Measurements from ENCODE around the gene PRMT3.

The PRMT3 gene

DNA sequence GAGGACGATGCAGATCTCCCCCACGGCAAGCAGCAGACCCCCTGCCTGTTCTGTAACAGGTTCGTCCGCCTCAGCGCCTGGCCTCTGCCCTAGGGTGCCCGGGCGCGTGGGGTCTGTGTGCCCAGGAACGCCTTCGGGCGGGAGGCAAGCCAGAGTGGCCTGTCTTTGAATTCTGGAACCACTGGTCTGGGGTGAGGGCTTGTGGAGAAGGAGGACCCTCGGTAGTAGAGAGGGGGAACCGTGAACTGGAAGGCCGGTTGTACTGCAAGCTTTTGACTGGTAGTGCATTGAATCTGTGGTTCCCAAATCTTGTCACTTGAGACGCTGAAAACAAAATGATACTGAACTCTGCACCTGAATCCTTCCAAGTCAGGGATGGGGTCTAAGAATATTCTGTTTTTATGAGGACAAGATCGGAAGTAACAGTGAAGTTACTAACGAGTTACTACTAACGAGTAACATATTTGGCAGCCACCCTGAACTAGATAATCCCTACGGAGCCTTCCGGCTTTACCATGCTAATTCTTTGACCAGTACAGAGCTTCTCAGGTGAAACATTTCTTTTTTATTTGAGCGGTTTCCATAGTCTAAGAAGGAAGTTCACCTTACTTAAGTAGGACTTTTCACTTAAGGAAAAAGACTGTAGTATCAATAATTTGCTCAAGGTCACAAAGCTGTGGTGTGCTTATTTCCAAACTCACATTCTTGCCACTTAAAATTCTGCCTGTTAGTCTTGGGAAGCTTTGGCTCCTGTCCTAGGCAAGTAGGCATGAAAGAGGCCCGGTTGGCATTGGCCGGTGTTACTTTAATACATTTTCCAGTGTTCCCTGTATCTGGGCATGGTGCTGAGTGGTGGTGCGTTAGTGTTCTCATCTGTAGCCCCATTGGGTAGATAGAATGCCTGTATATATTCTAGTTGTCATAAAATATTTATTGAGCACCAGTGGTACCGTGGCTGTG lies 860 bp downstream of the PRMT3 start:
- DNase-seq = no peak
- no peak for TF ChIP-seq CTCF (IDR thresholded peaks at IDR 0.05; ENCODE audit: low read depth, low read length)
- Histone ChIP-seq H3K9me3 (no peaks in the 10 kb centered on the region), H3K4me1 (no peaks in the 10 kb centered on the region), H3K27me3 (no peaks in the 10 kb centered on the region), H3K36me3 (no peaks in the 10 kb centered on the region), H3K4me3 (ENCODE audit: low read depth, low read length) (peak overlapping the region; percentile 76)

GRCh38 chr11:20397281-20397680 lies 9.8 kb downstream of the PRMT3 start:
- DNase-seq = peak; percentile 10
- H3K27me3 ChIP-seq = no peaks in the 10 kb centered on the region
- TF ChIP-seq CTCF (IDR thresholded peaks at IDR 0.05; ENCODE audit: low read depth, low read length) = peak; percentile 61
- no peaks in the 10 kb centered on the region for H3K4me1 ChIP-seq
- H3K4me3 ChIP-seq (ENCODE audit: low read depth, low read length) = no peak overlapping the region
- H3K36me3 ChIP-seq = peaks cover 10% of the 10 kb centered on the region
- no peaks in the 10 kb centered on the region for H3K9me3 ChIP-seq

DNA sequence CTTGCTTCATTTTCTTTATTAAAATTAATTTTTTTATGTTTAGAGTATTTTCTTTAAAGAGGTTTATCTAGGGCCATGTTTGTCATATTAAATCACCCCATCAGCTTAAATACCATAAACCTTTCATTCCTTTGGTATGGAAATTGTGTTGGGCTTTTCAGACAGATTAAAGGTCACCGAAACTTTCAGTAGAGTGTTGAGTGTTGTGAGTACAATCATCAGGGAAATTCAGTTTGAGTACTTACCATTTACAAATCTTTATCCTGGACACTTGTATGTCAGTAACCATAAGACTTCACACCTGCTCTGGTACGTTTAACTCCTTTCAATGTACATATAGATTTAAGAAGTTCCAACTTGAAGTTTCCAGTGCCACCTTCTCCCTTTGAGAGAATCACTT lies 12.0 kb downstream of the PRMT3 start:
- Histone ChIP-seq H3K36me3 (peaks cover 10% of the 10 kb centered on the region), H3K4me3 (ENCODE audit: low read depth, low read length) (no peak overlapping the region), H3K27me3 (no peaks in the 10 kb centered on the region), H3K9me3 (no peaks in the 10 kb centered on the region), H3K4me1 (no peaks in the 10 kb centered on the region)
- TF ChIP-seq CTCF (IDR thresholded peaks at IDR 0.05; ENCODE audit: low read depth, low read length) = no peak
- no peak for DNase-seq

DNA sequence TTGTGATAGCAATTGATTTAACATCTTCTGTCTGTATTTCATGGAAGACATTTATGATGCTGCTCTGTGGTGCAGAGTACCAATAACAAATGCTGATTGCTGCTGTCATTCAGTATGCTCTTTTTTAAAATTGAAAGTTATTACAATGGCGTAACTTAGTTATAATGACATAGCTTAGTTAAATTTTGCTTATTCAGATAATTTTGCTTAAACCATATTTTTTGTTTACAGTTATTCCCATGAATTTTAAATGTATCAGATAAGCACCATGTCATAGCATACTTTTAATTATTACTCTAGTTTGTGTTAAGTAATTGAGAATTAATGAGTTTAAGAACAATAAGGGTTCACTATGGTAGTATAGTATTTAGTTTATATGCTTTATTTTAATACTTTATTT lies 15.5 kb downstream of the PRMT3 start:
- H3K27me3 ChIP-seq = no peaks in the 10 kb centered on the region
- no peak for TF ChIP-seq CTCF (IDR thresholded peaks at IDR 0.05; ENCODE audit: low read depth, low read length)
- H3K4me3 ChIP-seq (ENCODE audit: low read depth, low read length) = no peak overlapping the region
- H3K9me3 ChIP-seq = no peaks in the 10 kb centered on the region
- no peaks in the 10 kb centered on the region for H3K4me1 ChIP-seq
- H3K36me3 ChIP-seq = peaks cover 3% of the 10 kb centered on the region; the same call in 1 of the 2 replicates
- DNase-seq = no peak

- Histone ChIP-seq H3K4me3 (ENCODE audit: low read depth, low read length) (no peak overlapping the region), H3K36me3 (no peaks in the 10 kb centered on the region; the same call in 1 of the 2 replicates), H3K27me3 (no peaks in the 10 kb centered on the region), H3K4me1 (no peaks in the 10 kb centered on the region), H3K9me3 (no peaks in the 10 kb centered on the region)
- no peak for TF ChIP-seq CTCF (IDR thresholded peaks at IDR 0.05; ENCODE audit: low read depth, low read length)
- DNase-seq = no peak
Measured at GRCh38 chr11:20406484-20406883, 19.0 kb downstream of the PRMT3 start.

- Histone ChIP-seq H3K27me3 (no peaks in the 10 kb centered on the region), H3K4me1 (no peaks in the 10 kb centered on the region), H3K36me3 (no peaks in the 10 kb centered on the region; the same call in 1 of the 2 replicates), H3K4me3 (ENCODE audit: low read depth, low read length) (no peak overlapping the region), H3K9me3 (no peaks in the 10 kb centered on the region)
- no peak for DNase-seq
- no peak for TF ChIP-seq CTCF (IDR thresholded peaks at IDR 0.05; ENCODE audit: low read depth, low read length)
Measured at GRCh38 chr11:20407344-20407743, 19.8 kb downstream of the PRMT3 start.
